22Rv1 (cell line): ENCODE results near the gene HSP90AA1.
"Not testable (repeated sequence)": the region's sequence is repeated elsewhere in the genome, so short reads cannot be mapped to it uniquely, and the experiment has no call there.

Experiments
- H3K27ac ChIP-seq: fragments of 450-650 bp; 2 replicates; pipeline ENCODE4 v1.5.1; 2017
- CTCF ChIP-seq: fragments of 450-650 bp; IDR thresholded peaks from 2 replicates; pipeline ENCODE4 v1.5.1; 2017; ENCODE audit warnings: mild to moderate bottlenecking
- ZFX ChIP-seq: fragments of 450-650 bp; IDR thresholded peaks from 2 replicates; pipeline ENCODE4 v1.6.1; 2017; ENCODE audit warnings: antibody characterized with exemption, borderline replicate concordance

Gene HSP90AA1

GRCh38 chr14:102120888-102121287 is 34.0 kb upstream of the HSP90AA1 start:
- H3K27ac ChIP-seq = no peak overlapping the region
- TF ChIP-seq CTCF (no peak), ZFX (no peak)

- no peak for TF ChIP-seq CTCF
- TF ChIP-seq ZFX = no peak
- no peak overlapping the region for H3K27ac ChIP-seq
Measured at GRCh38 chr14:102117852-102118251, 31.0 kb upstream of the HSP90AA1 start.

- H3K27ac ChIP-seq = no peak overlapping the region
- TF ChIP-seq CTCF = no peak
- TF ChIP-seq ZFX = no peak
Measured at GRCh38 chr14:102116361-102117180, 29.7 kb upstream of the HSP90AA1 start.

GRCh38 chr14:102111101-102111500 is 24.3 kb upstream of the HSP90AA1 start:
- H3K27ac ChIP-seq = no peak overlapping the region
- no peak for TF ChIP-seq CTCF
- TF ChIP-seq ZFX = no peak

GRCh38 chr14:102109332-102109731 is 22.5 kb upstream of the HSP90AA1 start:
- not testable (repeated sequence) for H3K27ac ChIP-seq

GRCh38 chr14:102105369-102105768 is 18.5 kb upstream of the HSP90AA1 start:
- TF ChIP-seq ZFX (no peak), CTCF (no peak)
- no peak overlapping the region for H3K27ac ChIP-seq

- H3K27ac ChIP-seq = no peak overlapping the region
- TF ChIP-seq ZFX (no peak), CTCF (no peak)
Measured at GRCh38 chr14:102103062-102103695, 16.3 kb upstream of the HSP90AA1 start.
